Ishikawa (cell line): ENCODE measurements around the gene MACF1.

Experiments used
- CEBPB ChIP-seq: IDR thresholded peaks from 2 replicates; pipeline ENCODE4 v1.6.1; 2012
- CREB1 ChIP-seq: IDR thresholded peaks from 2 replicates; pipeline ENCODE4 v1.6.1; 2012; ENCODE audit warnings: low read depth
- EGR1 ChIP-seq: IDR thresholded peaks from 2 replicates; pipeline ENCODE4 v1.6.1; 2012
- EP300 ChIP-seq: IDR thresholded peaks from 2 replicates; pipeline ENCODE4 v1.6.1; 2012; ENCODE audit warnings: borderline replicate concordance
- FOXM1 ChIP-seq: IDR thresholded peaks from 2 replicates; pipeline ENCODE4 v1.6.1; 2012; ENCODE audit warnings: low read depth, borderline replicate concordance
- NFIC ChIP-seq: IDR thresholded peaks from 2 replicates; pipeline ENCODE4 v1.6.1; 2012
- RAD21 ChIP-seq: IDR thresholded peaks from 2 replicates; pipeline ENCODE4 v1.6.1; 2012; ENCODE audit warnings: low read depth
- TAF1 ChIP-seq: IDR thresholded peaks from 2 replicates; pipeline ENCODE4 v1.6.1; 2012; ENCODE audit warnings: low read depth, mild to moderate bottlenecking
- TCF12 ChIP-seq: IDR thresholded peaks from 2 replicates; pipeline ENCODE4 v1.6.1; 2012; ENCODE audit warnings: low read depth
- TEAD4 ChIP-seq: IDR thresholded peaks from 2 replicates; pipeline ENCODE4 v1.6.1; 2012
- YY1 ChIP-seq: IDR thresholded peaks from 2 replicates; pipeline ENCODE4 v1.6.1; 2012; ENCODE audit warnings: low read depth
- ZBTB7A ChIP-seq: IDR thresholded peaks from 2 replicates; pipeline ENCODE4 v1.6.1; 2012; ENCODE audit warnings: low read depth
- TF ChIP-seq, protein P1 (sequence below): IDR thresholded peaks from 2 replicates; pipeline ENCODE4 v1.6.1; 2012; ENCODE audit warnings: low read depth, mild to moderate bottlenecking
- TF ChIP-seq, protein P2 (sequence below): IDR thresholded peaks from 2 replicates; pipeline ENCODE4 v1.6.1; 2012
- TF ChIP-seq, protein P3 (sequence below): IDR thresholded peaks from 2 replicates; pipeline ENCODE4 v1.6.1; 2012

The MACF1 gene

DNA sequence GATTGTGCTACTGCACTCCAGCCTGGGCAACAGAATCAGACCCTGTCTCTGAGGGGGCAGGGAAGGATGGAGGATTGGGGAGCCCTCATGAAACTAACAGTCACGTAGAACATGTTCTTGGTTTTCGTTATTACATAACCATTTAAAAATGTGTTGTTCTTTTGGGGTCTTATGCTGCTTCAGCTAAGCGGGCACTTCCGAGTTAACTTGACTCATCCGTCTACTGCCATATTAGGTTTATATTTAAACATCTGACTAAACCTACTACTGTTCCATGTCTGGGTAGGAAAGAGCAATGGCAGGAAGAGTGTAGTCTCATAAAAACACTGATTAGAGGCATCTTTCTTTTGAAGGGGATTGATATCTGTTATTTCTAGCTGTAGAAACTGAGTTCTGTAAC, 227.4 kb downstream of the MACF1 start:
- TF ChIP-seq, protein P1, sequence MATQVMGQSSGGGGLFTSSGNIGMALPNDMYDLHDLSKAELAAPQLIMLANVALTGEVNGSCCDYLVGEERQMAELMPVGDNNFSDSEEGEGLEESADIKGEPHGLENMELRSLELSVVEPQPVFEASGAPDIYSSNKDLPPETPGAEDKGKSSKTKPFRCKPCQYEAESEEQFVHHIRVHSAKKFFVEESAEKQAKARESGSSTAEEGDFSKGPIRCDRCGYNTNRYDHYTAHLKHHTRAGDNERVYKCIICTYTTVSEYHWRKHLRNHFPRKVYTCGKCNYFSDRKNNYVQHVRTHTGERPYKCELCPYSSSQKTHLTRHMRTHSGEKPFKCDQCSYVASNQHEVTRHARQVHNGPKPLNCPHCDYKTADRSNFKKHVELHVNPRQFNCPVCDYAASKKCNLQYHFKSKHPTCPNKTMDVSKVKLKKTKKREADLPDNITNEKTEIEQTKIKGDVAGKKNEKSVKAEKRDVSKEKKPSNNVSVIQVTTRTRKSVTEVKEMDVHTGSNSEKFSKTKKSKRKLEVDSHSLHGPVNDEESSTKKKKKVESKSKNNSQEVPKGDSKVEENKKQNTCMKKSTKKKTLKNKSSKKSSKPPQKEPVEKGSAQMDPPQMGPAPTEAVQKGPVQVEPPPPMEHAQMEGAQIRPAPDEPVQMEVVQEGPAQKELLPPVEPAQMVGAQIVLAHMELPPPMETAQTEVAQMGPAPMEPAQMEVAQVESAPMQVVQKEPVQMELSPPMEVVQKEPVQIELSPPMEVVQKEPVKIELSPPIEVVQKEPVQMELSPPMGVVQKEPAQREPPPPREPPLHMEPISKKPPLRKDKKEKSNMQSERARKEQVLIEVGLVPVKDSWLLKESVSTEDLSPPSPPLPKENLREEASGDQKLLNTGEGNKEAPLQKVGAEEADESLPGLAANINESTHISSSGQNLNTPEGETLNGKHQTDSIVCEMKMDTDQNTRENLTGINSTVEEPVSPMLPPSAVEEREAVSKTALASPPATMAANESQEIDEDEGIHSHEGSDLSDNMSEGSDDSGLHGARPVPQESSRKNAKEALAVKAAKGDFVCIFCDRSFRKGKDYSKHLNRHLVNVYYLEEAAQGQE = no peak
- no peak for TF ChIP-seq ZBTB7A
- TF ChIP-seq EP300 = no peak
- TF ChIP-seq NFIC = no peak
- TF ChIP-seq RAD21 = no peak
- no peak for TF ChIP-seq TAF1
- no peak for TF ChIP-seq EGR1
- no peak for TF ChIP-seq CREB1
- TF ChIP-seq, protein P2, sequence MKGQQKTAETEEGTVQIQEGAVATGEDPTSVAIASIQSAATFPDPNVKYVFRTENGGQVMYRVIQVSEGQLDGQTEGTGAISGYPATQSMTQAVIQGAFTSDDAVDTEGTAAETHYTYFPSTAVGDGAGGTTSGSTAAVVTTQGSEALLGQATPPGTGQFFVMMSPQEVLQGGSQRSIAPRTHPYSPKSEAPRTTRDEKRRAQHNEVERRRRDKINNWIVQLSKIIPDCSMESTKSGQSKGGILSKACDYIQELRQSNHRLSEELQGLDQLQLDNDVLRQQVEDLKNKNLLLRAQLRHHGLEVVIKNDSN = no peak
- no peak for TF ChIP-seq CEBPB
- TF ChIP-seq, protein P3, sequence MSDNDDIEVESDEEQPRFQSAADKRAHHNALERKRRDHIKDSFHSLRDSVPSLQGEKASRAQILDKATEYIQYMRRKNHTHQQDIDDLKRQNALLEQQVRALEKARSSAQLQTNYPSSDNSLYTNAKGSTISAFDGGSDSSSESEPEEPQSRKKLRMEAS = no peak
- TF ChIP-seq TEAD4 = no peak
- no peak for TF ChIP-seq FOXM1
- TF ChIP-seq YY1 = no peak
- TF ChIP-seq TCF12 = no peak

DNA sequence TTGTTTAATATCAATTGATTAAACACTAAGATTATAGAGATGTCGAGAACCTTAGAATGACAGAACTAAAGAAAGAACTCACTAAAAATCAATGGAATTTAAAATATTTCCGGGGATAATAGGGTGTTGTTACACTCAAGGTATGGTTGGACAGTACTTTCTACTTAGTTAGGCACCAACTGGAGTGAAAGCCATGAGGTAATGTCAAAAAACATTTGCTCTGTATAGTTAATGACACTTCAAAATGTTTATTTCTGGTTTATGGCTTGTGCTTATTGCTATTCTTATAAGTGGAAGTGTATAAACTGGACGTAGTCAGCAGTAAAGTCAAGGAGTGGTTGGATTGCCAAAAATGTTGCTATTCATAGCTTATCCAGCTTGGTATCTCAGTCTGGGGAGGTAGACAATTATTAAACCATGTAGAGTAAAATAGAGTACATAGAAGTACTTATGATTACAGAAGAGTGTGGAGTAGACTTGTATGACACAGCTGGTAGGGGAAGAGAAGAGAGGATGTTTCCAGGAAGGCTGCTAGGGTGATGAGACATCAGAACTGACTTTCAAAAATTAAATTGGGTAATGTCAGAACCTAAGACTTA, 230.4 kb downstream of the MACF1 start:
- TF ChIP-seq TAF1 (no peak), RAD21 (no peak), FOXM1 (no peak), CREB1 (no peak), EP300 (no peak), CEBPB (no peak), EGR1 (no peak), NFIC (no peak), ZBTB7A (no peak), YY1 (no peak), TEAD4 (no peak)
- TF ChIP-seq, protein P2 = no peak
- TF ChIP-seq, protein P3 = no peak
- TF ChIP-seq, protein P1 = no peak

DNA sequence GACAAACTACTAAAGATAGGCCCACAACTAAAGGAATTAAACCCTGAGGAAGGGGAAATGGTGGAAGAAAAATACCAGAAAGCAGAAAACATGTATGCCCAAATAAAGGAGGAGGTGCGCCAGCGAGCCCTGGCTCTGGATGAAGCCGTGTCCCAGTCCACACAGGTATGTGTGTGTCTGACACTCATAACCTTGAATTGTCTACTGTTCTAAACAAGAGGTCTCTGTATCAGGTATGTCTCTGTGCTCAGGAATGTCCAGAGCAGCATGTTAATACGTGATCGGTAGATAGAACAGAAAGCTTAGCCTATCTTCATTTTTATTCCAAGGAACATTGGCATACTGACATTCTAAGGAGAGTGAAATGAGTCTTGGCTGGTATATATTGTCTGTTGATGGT, 231.1 kb downstream of the MACF1 start:
- no peak for TF ChIP-seq TEAD4
- no peak for TF ChIP-seq TCF12
- no peak for TF ChIP-seq YY1
- no peak for TF ChIP-seq FOXM1
- no peak for TF ChIP-seq NFIC

DNA sequence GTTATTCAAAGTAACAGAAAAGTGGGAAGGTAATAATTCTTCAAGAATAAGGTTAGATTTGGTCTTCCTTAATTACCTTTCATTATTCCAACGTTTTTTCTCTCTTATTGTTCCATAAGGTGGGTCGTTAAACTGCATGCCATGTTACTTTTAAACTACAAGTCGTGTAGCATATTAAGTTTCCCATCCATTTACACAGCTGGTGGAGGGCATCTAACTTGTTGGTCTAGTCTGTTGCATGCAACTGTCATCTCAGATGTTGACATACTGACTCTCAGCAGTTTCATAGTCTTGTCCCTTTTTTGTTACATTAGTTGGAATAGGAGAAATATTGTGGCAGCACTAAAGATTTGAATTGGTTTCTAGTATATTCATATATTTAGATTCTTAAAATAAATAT, 232.3 kb downstream of the MACF1 start:
- TF ChIP-seq CEBPB = no peak
- no peak for TF ChIP-seq RAD21
- no peak for TF ChIP-seq FOXM1
- TF ChIP-seq, protein P2 = no peak
- no peak for TF ChIP-seq CREB1
- TF ChIP-seq, protein P3 = no peak
- TF ChIP-seq TEAD4 = no peak
- TF ChIP-seq, protein P1 = no peak
- TF ChIP-seq TAF1 = no peak
